NCI-H2029 (cell line): ENCODE data around the gene CTNNA3.

Experiments
- DNase-seq: peaks from one replicate; lab custom pipeline; 2025; lab: John Stamatoyannopoulos, UW

The CTNNA3 gene

GRCh38 chr10:66862687-66863258, 833.2 kb downstream of the CTNNA3 start:
- no peak for DNase-seq

- no peak for DNase-seq
These were observed 835.5 kb downstream of the CTNNA3 start for GRCh38 chr10:66860376-66860945.

- DNase-seq = no peak
These were observed 843.2 kb downstream of the CTNNA3 start for GRCh38 chr10:66852811-66853210.

- DNase-seq = no peak
These were observed 847.1 kb downstream of the CTNNA3 start for GRCh38 chr10:66848856-66849255.

GRCh38 chr10:66844176-66844942, 851.6 kb downstream of the CTNNA3 start:
- no peak for DNase-seq

- DNase-seq = no peak
These were observed 852.6 kb downstream of the CTNNA3 start for GRCh38 chr10:66843396-66843795.

GRCh38 chr10:66842867-66843266, 853.1 kb downstream of the CTNNA3 start:
- no peak for DNase-seq

- no peak for DNase-seq
These were observed 853.6 kb downstream of the CTNNA3 start for GRCh38 chr10:66842371-66842770.

GRCh38 chr10:66838656-66839055, 857.3 kb downstream of the CTNNA3 start:
- no peak for DNase-seq

GRCh38 chr10:66837990-66838389, 858.0 kb downstream of the CTNNA3 start:
- no peak for DNase-seq

- DNase-seq = no peak
These were observed 858.7 kb downstream of the CTNNA3 start for GRCh38 chr10:66837335-66837734.

GRCh38 chr10:66836771-66837170, 859.2 kb downstream of the CTNNA3 start:
- no peak for DNase-seq

- no peak for DNase-seq
These were observed 859.9 kb downstream of the CTNNA3 start for GRCh38 chr10:66836057-66836456.

- DNase-seq = no peak
These were observed 860.6 kb downstream of the CTNNA3 start for GRCh38 chr10:66835400-66835799.

- no peak for DNase-seq
These were observed 861.2 kb downstream of the CTNNA3 start for GRCh38 chr10:66834802-66835201.

GRCh38 chr10:66833861-66834260, 862.1 kb downstream of the CTNNA3 start:
- no peak for DNase-seq

- no peak for DNase-seq
These were observed 863.1 kb downstream of the CTNNA3 start for GRCh38 chr10:66832781-66833422.

- no peak for DNase-seq
These were observed 867.0 kb downstream of the CTNNA3 start for GRCh38 chr10:66828957-66829356.

GRCh38 chr10:66827353-66827752, 868.6 kb downstream of the CTNNA3 start:
- no peak for DNase-seq

GRCh38 chr10:66823301-66823700, 872.7 kb downstream of the CTNNA3 start:
- no peak for DNase-seq

- no peak for DNase-seq
These were observed 873.2 kb downstream of the CTNNA3 start for GRCh38 chr10:66822801-66823200.

- no peak for DNase-seq
These were observed 876.3 kb downstream of the CTNNA3 start for GRCh38 chr10:66819691-66820090.

GRCh38 chr10:66813122-66813521, 882.9 kb downstream of the CTNNA3 start:
- no peak for DNase-seq
